Activated T-helper 1 cell treated with anti-CD3 and anti-CD28 coated beads, Interleukin-12 subunit alpha, Interleukin-12 subunit beta, Interleukin-2, Interleukin-4 antibody, amounts not matched to agents 30 ng/mL and 10 ng/mL and 1 ng/mL, durations not matched to agents 14 hours and 24 hours and 36 hours (primary cell): Measurements from ENCODE around the gene SULF2. TPM values are rescaled to one million over a fixed set of nuclear protein-coding genes. Genes with fewer than 3 reads are reported as not detected.

ENCODE experiments used
- DNase-seq: peaks from one replicate; pipeline ENCODE4 v3.0.0; 2021; ENCODE audit warnings: low spot score
- H3K27ac Mint-ChIP-seq: one replicate; pipeline ENCODE4 v1.8.0; 2021; ENCODE audit warnings: mild to moderate bottlenecking, mixed read lengths
- H3K27me3 Mint-ChIP-seq: one replicate; pipeline ENCODE4 v1.8.0; 2022; ENCODE audit warnings: mild to moderate bottlenecking, moderate library complexity, mixed read lengths; ENCODE audit not compliant: insufficient read depth
- H3K36me3 Mint-ChIP-seq: one replicate; pipeline ENCODE4 v1.8.0; 2021; ENCODE audit warnings: low read depth, mixed read lengths
- H3K4me1 Mint-ChIP-seq: one replicate; pipeline ENCODE4 v1.8.0; 2021; ENCODE audit warnings: low read depth, mixed read lengths
- H3K4me3 Mint-ChIP-seq: one replicate; pipeline ENCODE4 v1.8.0; 2021; ENCODE audit warnings: mild to moderate bottlenecking, moderate library complexity, mixed read lengths
- H3K9me3 Mint-ChIP-seq: one replicate; pipeline ENCODE4 v1.8.0; 2021; ENCODE audit warnings: mixed read lengths
- intact Hi-C: fragments of 100-400 bp; cut with micrococcal nuclease; formaldehyde crosslinking; loops from one replicate; pipeline ENCODE4 v1.15.1; 2024
- total RNA-seq: library from RNA; stranded (reverse); gene quantifications from 2 replicates; pipeline ENCODE4 v1.2.3, GENCODE V29; 2022

SULF2 gene
- total RNA-seq, 1 donor from 2014 or later = 0.52 TPM

DNA sequence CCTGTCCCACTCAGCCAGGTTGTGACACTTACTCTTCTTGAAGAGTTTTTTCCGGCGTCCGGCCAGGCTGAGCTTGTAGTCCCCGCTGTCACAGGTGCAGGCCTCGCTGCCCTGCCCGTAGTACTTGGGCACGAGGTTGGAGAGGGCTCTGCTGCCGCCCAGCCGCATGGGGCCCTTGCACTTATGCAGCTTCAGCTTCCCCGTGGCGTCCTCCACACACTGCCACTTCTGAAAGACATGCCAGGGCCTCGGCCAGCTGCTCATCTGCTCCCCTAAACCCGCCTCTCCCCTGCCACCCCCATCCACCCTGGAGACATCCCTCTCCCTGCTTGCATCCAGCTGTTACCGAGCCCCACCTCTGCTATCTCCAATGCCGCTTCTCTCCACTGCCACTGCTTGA lies 113.1 kb downstream of the SULF2 start:
- no peak for DNase-seq
- intact Hi-C loops = no loop called here
- no peak overlapping the region for H3K27ac Mint-ChIP-seq
- H3K27me3 Mint-ChIP-seq = no peaks in the 10 kb centered on the region
- no peak overlapping the region for H3K4me3 Mint-ChIP-seq
- H3K9me3 Mint-ChIP-seq = no peaks in the 10 kb centered on the region
- no peaks in the 10 kb centered on the region for H3K4me1 Mint-ChIP-seq
- no peaks in the 10 kb centered on the region for H3K36me3 Mint-ChIP-seq

DNA sequence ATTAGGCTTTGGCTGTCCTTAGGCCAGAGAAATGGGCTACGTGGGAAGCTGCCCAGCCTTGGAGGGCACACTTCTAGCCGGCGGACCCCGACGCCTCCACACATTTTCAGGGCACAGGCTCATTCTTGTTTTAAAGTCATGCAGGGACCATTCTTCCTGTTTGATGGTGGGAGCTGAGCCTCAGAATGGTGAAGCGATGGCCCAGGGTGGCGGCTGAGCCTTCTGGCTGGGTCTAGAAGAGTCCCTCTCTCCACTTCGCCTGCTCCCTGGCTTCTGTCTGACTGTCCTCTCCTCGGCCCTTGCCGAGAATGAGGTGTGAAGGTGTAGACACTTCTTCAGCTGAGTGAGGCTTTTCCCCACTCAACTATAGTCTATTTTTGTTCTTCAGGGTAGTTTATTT lies 114.4 kb downstream of the SULF2 start:
- intact Hi-C loops = no loop called here
- no peaks in the 10 kb centered on the region for H3K36me3 Mint-ChIP-seq
- H3K9me3 Mint-ChIP-seq = no peaks in the 10 kb centered on the region
- no peak overlapping the region for H3K27ac Mint-ChIP-seq
- no peak for DNase-seq
- H3K4me3 Mint-ChIP-seq = no peak overlapping the region
- no peaks in the 10 kb centered on the region for H3K4me1 Mint-ChIP-seq
- no peaks in the 10 kb centered on the region for H3K27me3 Mint-ChIP-seq

DNA sequence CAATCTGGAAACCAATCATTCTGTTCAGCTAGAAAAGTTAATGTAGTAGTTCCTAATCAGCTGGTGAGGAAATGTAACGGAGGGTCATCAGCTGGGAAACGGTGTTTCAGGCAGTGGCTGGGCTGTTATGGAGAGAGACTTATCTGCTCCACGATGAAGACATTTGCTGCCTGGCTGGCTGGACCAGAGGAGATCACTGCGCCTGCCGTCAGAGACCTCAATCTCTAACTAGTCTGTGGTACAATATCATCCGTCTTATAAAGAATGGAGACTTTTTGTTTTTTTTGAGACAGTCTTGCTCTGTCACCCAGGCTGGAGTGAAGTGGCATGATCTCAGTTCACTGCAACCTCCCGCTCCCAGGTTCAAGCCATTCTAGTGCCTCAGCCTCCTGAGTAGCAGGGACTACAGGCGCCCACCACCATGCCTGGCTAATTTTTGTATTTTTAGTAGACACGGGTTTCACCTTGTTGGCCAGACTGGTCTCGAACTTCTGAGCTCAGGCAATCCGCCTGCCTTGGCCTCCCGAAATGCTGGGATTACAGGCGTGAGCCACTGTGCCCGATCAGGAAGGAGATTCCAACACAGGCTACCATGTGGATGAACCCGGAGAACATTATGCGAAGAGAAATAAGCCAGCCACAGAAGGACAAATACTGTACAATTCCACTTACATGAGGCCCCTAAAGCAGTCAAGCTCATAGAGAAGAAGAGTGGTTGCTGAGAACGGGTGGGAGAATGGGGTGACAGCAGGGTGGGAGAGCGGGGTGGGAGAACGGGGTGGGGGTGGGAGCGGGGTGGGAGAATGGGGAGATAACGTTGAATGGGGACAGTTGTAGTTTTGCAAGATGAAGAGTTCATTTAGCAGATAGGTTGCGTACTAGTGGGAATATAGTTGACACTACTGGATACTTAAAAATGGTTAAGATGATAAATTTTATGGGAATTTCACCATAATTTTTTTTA lies 115.1 kb downstream of the SULF2 start:
- H3K4me3 Mint-ChIP-seq = no peak overlapping the region
- H3K36me3 Mint-ChIP-seq = no peaks in the 10 kb centered on the region
- H3K27ac Mint-ChIP-seq = no peak overlapping the region
- DNase-seq = no peak
- H3K4me1 Mint-ChIP-seq = no peaks in the 10 kb centered on the region
- H3K27me3 Mint-ChIP-seq = no peaks in the 10 kb centered on the region
- intact Hi-C loops = no loop called here
- no peaks in the 10 kb centered on the region for H3K9me3 Mint-ChIP-seq

DNA sequence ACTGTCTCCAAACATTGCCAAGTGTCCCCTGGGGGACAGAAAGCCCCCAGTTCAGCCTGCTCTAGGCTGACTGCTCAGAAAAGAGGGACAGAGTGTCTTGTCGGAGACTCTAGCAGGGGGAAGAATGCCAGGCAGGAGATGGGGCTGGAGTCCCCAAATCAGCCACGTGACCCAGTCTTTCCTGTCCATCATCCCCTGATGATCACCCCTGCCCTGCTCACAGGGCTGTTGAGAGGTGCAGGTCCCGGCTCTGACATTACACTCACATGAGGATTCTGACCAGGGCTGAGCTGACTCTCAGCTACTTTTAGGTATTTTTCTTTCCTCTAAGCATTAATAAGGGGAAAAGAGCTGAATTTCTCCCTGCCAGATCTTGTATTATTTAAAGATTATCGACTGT lies 115.8 kb downstream of the SULF2 start:
- Mint-ChIP-seq H3K27me3 (no peaks in the 10 kb centered on the region), H3K9me3 (no peaks in the 10 kb centered on the region), H3K4me3 (no peak overlapping the region), H3K27ac (no peak overlapping the region), H3K4me1 (no peaks in the 10 kb centered on the region), H3K36me3 (no peaks in the 10 kb centered on the region)
- no peak for DNase-seq
- intact Hi-C loops = no loop called here

DNA sequence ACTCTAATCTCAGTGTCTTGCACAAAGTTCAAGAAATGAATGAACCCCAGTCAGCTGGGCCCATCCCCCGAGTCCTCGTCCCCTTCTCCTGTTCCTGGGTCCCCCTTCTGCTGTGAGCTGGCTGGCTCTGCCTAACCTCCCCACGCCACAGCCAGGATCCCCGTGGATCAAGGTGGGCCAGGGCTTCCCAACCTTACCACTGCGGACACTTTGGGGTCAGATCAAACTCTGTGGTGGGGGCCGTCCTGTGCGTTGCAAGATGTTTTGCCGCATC lies 116.2 kb downstream of the SULF2 start:
- no peaks in the 10 kb centered on the region for H3K27me3 Mint-ChIP-seq
- H3K4me3 Mint-ChIP-seq = no peak overlapping the region
- no peaks in the 10 kb centered on the region for H3K36me3 Mint-ChIP-seq
- intact Hi-C loops = no loop called here
- no peak overlapping the region for H3K27ac Mint-ChIP-seq
- H3K9me3 Mint-ChIP-seq = no peaks in the 10 kb centered on the region
- no peaks in the 10 kb centered on the region for H3K4me1 Mint-ChIP-seq
- DNase-seq = no peak

DNA sequence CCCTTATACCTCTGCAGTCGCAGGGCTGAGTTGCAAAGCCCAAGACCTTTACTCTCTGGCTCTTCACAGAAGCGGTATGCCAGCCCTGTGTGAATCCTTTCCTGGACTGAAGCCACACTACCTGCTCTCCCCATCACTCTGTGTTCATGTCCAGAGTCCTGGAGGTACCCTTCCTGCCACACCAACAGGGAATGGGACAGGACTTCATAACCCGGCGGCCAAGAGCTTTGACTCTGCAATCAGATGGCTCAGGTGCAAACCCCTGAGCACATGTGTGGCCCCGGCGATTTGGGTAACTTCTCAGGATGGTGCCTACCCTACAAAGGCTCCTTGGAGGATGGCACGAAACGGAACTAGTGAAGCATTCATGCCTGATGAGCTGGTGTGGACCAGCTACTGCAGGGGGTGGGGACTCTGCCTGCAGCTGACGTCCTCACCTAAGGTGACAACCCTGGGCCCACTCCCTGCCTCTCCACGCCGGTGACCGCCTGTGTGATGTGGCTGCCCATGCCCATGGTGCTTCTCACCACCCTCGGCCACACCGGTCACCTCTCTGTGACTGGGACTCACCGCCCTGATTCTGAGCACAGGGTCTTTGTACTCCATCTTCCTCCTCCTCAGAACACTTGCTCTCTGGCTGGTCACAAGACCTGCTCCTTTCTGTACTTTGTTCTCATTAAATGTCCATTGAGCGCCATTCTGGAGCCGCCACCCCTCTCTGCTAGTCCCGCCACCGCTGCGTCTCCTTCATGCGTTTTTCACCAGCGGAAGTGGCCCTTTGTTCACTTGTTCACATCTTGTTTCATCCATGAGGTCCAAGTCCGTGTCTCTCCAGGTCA lies 116.7 kb downstream of the SULF2 start:
- Mint-ChIP-seq H3K27ac (no peak overlapping the region), H3K27me3 (no peaks in the 10 kb centered on the region), H3K36me3 (peaks cover 2% of the 10 kb centered on the region), H3K9me3 (no peaks in the 10 kb centered on the region), H3K4me1 (peaks cover 5% of the 10 kb centered on the region), H3K4me3 (no peak overlapping the region)
- no peak for DNase-seq
- intact Hi-C loops = no loop called here

DNA sequence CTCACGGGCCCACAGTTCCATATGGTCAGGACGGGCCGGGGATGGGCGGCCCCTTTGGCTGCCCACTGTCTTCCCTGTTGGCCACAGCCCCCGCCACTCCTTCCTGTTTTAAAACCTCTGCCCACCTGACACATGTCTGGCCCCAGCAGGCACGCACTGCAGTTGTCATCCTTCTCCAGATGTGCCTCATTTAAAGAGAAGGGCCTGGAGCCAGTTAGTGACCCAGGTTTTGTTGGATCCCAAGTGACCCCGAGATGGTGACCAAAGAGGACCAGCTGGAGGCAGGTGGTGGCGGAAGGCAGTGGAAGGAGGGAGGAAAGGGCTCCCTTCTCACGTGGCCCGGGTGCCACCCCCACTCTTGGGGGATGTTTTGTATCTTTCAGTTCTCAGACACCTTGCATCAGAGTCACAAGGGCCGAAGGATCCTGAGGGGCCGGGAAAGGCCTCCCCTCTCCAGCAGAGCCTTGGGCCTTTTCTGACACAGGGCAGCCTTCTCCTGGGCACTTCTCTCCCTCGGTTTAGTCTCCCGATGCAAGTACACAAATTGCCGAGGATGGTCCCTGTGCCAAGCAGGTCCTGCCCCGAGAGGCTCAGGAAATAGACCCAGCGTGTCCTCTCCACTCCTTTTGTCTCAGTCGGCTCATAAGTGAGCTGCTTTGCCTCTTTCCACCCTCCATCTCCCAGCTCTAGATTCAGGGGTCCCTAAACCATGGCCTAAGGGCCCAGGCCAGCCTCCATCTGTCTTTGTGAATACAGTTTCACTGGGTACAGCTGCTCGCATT lies 117.6 kb downstream of the SULF2 start:
- H3K36me3 Mint-ChIP-seq = peaks cover 3% of the 10 kb centered on the region
- H3K27me3 Mint-ChIP-seq = no peaks in the 10 kb centered on the region
- DNase-seq = no peak
- no peaks in the 10 kb centered on the region for H3K9me3 Mint-ChIP-seq
- peaks cover 10% of the 10 kb centered on the region for H3K4me1 Mint-ChIP-seq
- no peak overlapping the region for H3K4me3 Mint-ChIP-seq
- intact Hi-C loops = no loop called here
- H3K27ac Mint-ChIP-seq = no peak overlapping the region

DNA sequence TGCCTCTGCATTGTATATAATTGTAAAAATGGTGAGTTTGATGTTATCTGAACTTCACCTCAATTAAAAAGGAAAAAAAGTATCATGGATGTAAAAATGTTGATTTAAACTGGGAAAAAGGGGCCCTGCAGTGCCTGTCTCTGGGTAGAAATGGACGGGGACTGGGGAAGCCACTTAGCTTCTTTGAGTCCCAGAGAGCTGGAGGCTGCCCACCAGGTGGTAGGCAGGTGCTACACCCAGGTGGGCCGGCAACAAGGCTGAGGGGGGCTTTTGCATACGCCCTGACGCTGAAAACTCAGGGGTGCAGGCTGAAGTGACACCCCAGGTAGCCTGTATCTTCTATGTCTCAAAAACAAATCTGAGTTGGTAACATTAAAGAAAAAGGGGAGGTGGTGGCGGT lies 118.2 kb downstream of the SULF2 start:
- H3K4me1 Mint-ChIP-seq = peaks cover 11% of the 10 kb centered on the region
- no peak overlapping the region for H3K4me3 Mint-ChIP-seq
- H3K27me3 Mint-ChIP-seq = no peaks in the 10 kb centered on the region
- no peaks in the 10 kb centered on the region for H3K9me3 Mint-ChIP-seq
- no peak for DNase-seq
- H3K27ac Mint-ChIP-seq = no peak overlapping the region
- intact Hi-C loops = no loop called here
- H3K36me3 Mint-ChIP-seq = peaks cover 3% of the 10 kb centered on the region

DNA sequence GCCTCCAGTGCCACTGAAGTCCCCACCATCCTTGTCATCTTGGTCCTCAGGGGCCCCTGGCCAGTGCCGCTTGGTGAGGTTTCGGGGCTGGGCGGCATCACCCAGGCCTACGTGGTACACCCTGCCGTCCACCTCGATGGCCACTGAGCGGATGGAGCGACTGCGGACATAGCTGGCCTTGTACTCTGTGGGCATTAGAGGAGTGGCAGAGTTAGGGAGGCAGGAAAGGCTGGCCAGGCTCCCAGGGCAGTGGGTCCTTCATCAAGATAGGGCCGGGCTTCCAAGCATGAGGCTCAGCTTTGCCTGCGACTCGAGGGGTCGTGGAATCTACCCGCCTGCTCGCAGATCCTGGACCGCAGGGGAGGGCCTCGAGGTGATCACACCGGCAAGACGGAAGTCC lies 119.0 kb downstream of the SULF2 start:
- Mint-ChIP-seq H3K4me1 (peaks cover 11% of the 10 kb centered on the region), H3K36me3 (peaks cover 3% of the 10 kb centered on the region), H3K27me3 (no peaks in the 10 kb centered on the region), H3K27ac (no peak overlapping the region), H3K4me3 (no peak overlapping the region), H3K9me3 (no peaks in the 10 kb centered on the region)
- DNase-seq = no peak
- intact Hi-C loops = no loop called here

DNA sequence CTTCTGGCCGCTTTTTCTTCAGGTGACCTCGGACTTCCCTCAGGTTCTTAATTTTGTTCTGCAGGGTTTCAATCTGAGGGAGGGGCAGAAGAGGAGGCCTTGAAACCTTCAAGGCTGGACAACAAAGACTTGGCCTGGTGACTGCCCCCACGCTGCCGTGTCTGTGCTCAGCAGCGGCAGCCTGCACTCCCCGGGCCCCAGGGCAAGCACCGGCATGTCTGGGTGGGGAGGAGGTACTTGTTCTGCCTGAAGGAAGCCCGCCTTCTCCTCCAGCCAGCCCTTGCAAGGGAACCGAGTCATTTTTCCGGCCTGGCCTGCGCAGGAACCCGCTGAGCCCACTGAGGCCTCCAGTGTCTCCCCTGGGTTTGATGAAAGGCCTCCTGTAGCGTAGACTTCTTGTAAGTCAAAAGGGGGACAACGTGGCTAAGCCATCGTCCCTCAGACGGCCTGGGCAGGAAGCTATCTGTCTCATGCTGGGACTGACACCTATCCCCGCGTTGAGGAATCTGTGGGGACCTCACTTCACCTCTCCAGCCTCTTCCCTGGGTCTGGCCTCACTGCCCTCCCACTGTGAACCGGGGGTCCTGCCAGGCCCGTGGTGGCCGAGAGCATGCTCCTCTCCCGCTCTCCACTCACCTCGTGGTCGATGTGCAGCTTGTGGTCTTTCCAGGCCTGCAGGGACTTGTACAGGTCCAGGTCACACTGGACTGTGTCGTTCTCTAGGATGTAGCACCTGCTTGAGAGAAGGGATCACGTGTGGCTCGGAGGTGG lies 119.9 kb downstream of the SULF2 start:
- peak overlapping the region; percentile 44 for H3K27ac Mint-ChIP-seq
- peaks cover 7% of the 10 kb centered on the region for H3K36me3 Mint-ChIP-seq
- H3K27me3 Mint-ChIP-seq = no peaks in the 10 kb centered on the region
- DNase-seq = no peak
- intact Hi-C loops = no loop called here
- no peaks in the 10 kb centered on the region for H3K9me3 Mint-ChIP-seq
- H3K4me3 Mint-ChIP-seq = no peak overlapping the region
- H3K4me1 Mint-ChIP-seq = peaks cover 11% of the 10 kb centered on the region

DNA sequence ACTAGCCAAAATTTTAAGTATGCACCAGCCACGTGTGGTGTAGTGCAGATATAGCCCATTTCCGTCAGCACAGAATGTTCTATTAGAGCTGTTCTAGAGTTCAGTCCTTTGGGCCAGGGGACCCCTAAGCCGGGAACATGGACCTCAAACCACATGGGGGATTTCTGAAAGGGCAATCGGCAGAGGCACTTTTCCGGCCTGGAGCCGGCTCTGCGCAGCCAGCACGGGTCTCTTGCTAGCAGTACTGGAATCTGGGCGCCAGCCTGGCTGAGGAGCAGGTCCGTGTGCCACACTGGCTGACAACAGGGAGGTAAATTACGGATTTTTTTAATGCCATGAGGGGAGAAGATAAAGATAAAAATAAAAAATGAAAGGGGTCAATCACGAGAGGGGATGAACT lies 120.5 kb downstream of the SULF2 start:
- Mint-ChIP-seq H3K9me3 (no peaks in the 10 kb centered on the region), H3K4me3 (no peak overlapping the region), H3K27ac (no peak overlapping the region), H3K4me1 (peaks cover 11% of the 10 kb centered on the region), H3K27me3 (no peaks in the 10 kb centered on the region), H3K36me3 (peaks cover 10% of the 10 kb centered on the region)
- no peak for DNase-seq
- intact Hi-C loops = no loop called here

DNA sequence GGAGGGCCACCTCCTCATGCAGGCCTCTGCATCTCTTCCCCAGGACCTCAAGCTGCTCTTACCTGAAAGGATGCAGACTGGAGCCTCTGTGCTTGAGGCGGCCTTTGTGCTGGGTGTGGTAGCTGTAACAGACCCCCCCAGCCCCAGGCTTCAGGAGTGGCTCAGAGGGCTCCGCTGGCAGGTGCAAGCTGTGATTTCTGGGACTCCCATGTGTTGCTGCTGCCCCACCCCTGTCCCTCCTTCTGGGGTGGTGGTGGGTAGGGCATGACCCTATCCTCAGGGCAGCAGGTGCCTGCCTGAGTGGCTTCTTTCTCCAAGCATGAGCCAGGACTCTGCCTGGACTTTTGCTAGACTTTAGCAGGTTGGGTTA lies 121.2 kb downstream of the SULF2 start:
- H3K4me1 Mint-ChIP-seq = peaks cover 11% of the 10 kb centered on the region
- peaks cover 16% of the 10 kb centered on the region for H3K36me3 Mint-ChIP-seq
- intact Hi-C loops = no loop called here
- H3K4me3 Mint-ChIP-seq = no peak overlapping the region
- H3K27ac Mint-ChIP-seq = no peak overlapping the region
- no peaks in the 10 kb centered on the region for H3K27me3 Mint-ChIP-seq
- no peak for DNase-seq
- H3K9me3 Mint-ChIP-seq = no peaks in the 10 kb centered on the region
